ENCODE measurements around the gene SLC4A9.
"Not testable (repeated sequence)": the region's sequence is repeated elsewhere in the genome, so short reads cannot be mapped to it uniquely, and the experiment has no call there.

Gene SLC4A9

GRCh38 chr5:140401362-140402257, 41.6 kb downstream of the SLC4A9 start, which contains the start of gene ANKHD1:
TSS of gene ANKHD1 (plus strand) at chr5:140401833. CDS start at chr5:140401968, 135 bp downstream.
- peak; percentile 96 for DNase-seq

DNA sequence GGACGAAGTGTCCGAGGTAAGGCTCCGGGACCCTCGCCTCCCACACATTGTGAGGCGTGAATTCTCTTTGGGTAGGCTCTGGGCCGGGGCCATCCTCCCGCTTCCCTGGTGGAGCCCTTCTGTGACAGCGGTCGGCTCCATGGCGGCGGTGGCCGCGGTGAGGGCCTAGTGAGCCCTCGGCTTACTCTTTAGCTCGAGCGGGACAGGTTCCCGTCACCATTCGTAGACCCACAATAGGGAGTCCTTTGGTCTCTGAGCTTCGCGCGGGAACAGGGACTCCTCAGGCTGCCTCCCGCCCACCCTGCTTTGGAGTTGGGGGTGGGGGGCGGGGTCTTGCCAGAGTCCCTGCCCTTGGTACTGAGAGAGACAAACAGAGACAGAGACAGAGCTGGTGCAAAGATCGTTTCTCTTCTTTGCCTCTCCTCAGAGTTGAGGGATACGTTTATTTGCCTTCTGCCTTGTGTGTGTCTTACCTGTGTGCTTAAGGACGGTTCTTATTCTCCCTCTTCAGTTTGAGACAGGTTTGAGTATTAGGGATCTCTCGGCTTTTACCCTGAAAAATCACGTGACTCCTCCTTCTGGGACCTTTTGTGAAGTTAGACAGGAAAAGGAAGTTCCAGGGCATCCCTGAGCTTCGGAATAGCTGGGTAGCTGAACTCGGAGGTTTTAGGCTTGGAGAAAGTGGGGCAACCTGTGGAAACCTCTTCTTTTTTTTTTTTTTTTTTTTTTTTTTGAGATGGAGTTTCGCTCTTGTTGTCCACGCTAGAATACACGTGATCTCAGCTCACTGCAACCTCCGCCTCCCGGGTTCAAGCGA, 42.5 kb downstream of the SLC4A9 start:
- peak; percentile 0 for DNase-seq

DNA sequence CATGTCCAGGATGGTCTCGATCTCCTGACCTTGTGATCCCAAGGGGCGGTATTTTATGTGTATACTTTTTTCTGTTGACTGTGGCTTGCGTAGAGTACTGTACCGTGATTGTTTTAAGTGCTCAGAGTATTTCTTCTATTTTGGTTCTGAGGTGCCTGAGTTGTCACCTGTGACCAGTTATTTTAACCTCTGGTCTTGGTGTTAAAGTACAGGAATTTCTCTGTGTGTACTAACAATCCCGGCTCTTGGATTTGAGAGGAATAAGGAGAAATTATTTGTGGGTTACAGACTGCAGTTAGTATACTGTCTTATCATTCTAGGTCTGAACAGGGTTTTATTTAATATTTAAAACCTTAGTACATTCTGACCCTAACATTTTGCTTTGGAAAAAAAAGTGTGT, 43.6 kb downstream of the SLC4A9 start:
- DNase-seq: no peak

GRCh38 chr5:140408750-140409241, 48.8 kb downstream of the SLC4A9 start:
- DNase-seq: no peak

DNA sequence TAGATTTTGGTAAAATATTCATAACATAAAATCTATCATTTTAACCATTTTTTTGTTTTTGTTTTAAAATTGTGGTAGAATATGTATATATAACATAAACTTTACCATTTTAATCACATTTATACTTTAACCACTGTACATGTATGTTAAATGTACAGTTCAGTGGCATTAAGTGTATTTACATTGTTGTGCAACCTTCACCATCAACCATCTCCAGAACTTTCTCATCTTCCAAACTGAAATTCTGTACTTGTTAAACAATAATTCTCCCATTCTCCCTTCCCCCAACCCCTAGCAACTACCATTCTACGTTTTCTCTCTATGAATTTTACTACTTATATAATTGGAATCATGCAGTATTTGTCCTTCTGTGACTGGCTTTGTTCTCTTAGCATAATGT, 53.2 kb downstream of the SLC4A9 start:
- no peak for DNase-seq

DNA sequence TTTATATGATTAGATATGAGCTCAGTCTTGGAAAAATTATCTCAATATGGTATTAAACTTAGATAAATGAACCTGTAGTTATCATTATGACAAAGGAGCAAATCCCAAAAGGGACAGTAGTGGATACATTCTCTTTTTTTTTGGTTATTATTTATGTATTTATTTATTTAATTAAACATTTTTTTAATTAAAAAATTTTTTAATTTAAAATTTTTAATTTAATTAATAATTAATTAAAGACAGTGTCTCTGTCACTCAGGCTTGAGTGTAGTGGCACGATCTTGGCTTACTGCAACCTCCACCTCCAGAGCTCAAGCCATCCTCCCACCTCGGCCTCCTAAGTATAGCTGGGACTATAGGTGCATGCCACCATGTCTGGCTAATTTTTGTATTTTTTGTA, 57.2 kb downstream of the SLC4A9 start:
- DNase-seq: no peak

DNA sequence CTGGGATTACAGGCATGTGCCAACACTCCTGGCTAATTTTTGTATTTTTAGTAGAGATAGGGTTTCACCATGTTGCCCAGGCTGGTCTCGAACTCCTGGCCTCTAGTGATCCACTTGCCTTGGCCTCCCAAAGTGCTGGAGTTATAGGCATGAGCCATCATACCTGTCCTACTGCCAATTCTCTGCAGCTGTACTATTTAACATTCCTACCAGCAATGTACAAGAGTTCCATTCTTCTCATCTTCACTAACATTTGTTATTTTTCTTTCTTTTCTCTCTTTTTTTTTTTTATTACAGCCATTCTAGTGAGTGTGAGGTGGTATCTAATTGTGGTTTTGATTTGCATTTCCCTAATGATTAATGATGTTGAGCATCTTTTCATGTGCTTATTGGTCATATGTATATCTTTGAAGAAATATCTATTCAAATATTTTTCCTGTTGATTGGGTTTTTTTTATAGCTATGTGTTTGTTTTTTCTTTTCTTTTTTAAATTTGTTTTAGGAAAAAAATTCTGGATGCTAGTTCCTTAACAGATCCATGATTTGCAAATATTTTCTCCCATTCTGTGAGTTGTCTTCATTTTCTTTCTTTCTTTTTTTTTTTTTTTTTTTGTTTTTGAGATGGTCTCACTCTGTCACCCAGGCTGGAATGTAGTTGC, 59.0 kb downstream of the SLC4A9 start:
- DNase-seq: no peak

- no peak for DNase-seq
These were observed 60.2 kb downstream of the SLC4A9 start for GRCh38 chr5:140420226-140420570.

DNA sequence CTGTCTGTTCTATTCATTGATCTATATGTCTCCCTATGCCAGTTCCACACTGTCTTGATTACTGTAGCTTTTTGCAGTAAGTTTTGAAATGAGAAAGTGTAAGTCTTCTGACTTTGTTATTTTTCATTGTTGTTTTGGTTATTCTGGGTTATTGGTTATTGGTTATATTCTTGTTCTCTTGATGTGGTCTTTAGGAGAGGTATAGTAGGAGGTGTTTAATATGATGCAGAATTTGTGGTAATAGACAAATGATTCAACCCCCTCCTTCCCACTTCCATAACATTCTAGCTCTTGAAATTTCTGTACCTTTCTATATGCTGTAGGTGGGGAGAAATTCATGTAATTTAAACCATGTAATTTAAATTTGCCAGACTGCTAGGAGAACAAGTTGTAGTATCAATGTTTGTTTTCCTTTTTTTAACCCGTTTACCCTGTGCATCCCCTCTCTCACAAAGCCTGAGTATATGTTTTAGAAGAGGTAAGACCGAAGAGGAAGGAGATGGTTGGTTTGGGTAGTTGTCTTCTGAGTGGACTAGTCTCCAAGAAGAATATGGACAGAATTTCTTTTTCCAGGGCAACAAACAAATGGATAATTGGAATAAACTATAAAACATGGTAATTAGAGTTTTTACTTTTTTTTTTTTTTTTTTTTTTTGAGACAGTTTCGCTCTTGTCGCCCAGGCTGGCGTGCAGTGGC, 60.8 kb downstream of the SLC4A9 start:
- no peak for DNase-seq

DNA sequence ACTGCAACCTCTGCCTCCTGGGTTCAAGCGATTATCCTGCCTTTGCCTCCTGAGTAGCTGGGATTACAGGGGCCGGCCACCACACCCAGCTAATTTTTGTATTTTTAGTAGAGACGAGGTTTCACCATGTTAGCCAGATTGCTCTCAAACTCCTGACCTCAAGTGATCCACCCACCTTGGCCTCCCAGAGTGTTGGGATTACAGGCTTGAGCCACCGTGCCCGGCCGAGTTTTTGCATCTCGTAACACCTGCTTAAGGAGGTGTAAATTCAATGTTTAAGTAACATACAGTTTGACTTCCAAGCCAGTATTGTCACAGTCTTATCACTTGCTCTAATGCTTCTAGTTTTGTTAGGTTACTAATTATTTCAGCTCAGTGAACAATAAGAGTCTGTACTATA, 61.4 kb downstream of the SLC4A9 start:
- DNase-seq: not testable (repeated sequence)

GRCh38 chr5:140423609-140424008, 63.6 kb downstream of the SLC4A9 start:
- no peak for DNase-seq

DNA sequence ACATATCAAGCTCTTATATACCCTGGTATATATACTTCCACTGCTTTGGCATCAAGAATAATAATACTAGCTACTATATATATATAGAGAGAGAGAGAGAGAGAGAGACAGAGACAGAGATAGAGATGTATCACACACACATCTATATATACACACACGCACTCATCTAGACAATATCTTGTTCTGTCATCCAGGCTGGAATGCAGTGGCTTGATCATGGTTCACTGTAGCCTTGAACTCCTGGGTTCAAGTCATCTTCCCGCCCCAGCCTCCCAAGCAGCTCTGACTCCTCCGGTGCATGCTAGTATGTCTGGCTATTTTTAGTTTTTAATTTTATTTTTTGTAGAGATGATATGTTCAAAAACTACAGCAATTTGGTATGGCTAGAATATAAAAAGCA, 64.1 kb downstream of the SLC4A9 start:
- no peak for DNase-seq

All from NCI-H1105 treated with DMSO at 0.1 percent for 48 hours (cell line).